Measurements from ENCODE around the gene LRP6.
"Not testable (repeated sequence)": the region's sequence is repeated elsewhere in the genome, so short reads cannot be mapped to it uniquely, and the experiment has no call there.

Gene LRP6

DNA sequence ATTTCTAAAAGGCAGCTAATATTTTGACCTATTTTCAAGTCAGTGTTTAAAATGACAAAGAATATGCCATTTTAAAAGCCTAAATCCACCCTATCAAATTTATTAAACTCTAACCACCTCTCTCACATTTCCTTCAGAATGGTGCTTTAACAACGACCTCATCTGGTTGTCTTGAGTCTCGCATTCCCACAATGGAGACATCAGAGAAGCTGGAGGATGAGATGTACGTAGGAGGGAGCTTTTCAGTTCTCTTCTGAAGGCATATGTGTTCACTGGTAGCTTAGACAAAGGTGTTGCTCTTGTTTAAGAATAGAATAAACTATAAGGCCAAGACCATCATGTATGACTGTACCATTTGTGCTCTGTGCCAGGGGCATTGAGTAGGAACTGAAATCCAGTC, 113.2 kb downstream of the LRP6 start:
- no peaks in the 10 kb centered on the region for H3K36me3 ChIP-seq (ENCODE audit: insufficient read depth, low read length)
- no peaks in the 10 kb centered on the region for H3F3A ChIP-seq (ENCODE audit: low read depth)
- H3K27me3 ChIP-seq (ENCODE audit: insufficient read depth, low read length, poor library complexity, severe bottlenecking) = no peaks in the 10 kb centered on the region
- no peak overlapping the region for H3K9ac ChIP-seq (ENCODE audit: low read depth, low read length, poor library complexity, severe bottlenecking)
- no peak overlapping the region for H3K4me3 ChIP-seq (ENCODE audit: low read length, poor library complexity, severe bottlenecking)
- no peaks in the 10 kb centered on the region for H4K20me1 ChIP-seq (ENCODE audit: insufficient read depth, low read length, poor library complexity, severe bottlenecking)
- H3K79me2 ChIP-seq (ENCODE audit: insufficient read depth, low read length) = no peaks in the 10 kb centered on the region
- no peak overlapping the region for H2AFZ ChIP-seq (ENCODE audit: low read length)
- H3K9me2 ChIP-seq (replicated peaks; ENCODE audit: low read depth, low read length) = no peaks in the 10 kb centered on the region
- no peaks in the 10 kb centered on the region for H3K9me3 ChIP-seq (ENCODE audit: insufficient read depth, low read depth, low read length)
- H3K4me1 ChIP-seq (ENCODE audit: insufficient read depth, low read length, poor library complexity, severe bottlenecking) = no peaks in the 10 kb centered on the region
- no peak overlapping the region for H3K4me2 ChIP-seq (ENCODE audit: low read depth, low read length, poor library complexity, severe bottlenecking)
- no peak for TF ChIP-seq EZH2phosphoT487 (IDR thresholded peaks at IDR 0.05; ENCODE audit: borderline replicate concordance)
- TF ChIP-seq, protein P1, sequence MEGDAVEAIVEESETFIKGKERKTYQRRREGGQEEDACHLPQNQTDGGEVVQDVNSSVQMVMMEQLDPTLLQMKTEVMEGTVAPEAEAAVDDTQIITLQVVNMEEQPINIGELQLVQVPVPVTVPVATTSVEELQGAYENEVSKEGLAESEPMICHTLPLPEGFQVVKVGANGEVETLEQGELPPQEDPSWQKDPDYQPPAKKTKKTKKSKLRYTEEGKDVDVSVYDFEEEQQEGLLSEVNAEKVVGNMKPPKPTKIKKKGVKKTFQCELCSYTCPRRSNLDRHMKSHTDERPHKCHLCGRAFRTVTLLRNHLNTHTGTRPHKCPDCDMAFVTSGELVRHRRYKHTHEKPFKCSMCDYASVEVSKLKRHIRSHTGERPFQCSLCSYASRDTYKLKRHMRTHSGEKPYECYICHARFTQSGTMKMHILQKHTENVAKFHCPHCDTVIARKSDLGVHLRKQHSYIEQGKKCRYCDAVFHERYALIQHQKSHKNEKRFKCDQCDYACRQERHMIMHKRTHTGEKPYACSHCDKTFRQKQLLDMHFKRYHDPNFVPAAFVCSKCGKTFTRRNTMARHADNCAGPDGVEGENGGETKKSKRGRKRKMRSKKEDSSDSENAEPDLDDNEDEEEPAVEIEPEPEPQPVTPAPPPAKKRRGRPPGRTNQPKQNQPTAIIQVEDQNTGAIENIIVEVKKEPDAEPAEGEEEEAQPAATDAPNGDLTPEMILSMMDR (conservative IDR thresholded peaks at IDR 0.05; ENCODE audit: low read length) = no peak

DNA sequence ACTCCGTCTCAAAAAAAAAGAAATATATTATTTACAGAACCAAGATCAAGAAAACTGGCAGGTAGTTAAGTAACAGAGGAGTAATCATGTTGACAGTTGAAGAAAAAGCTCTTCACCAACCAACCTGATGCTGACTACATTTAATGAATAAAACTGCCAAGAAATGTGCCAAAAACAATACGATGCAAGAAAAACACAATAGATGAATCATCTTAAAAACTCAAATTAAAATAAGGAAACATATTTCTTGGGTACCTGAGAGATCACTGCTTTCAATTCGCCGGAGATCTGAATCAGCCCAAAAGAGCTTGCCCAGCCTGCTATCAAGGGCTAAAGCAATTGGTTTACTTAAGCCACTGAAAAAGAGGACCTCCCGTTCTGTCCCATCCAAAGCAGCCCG, 119.7 kb downstream of the LRP6 start:
- Histone ChIP-seq H2AFZ (ENCODE audit: low read length) (no peak overlapping the region), H4K20me1 (ENCODE audit: insufficient read depth, low read length, poor library complexity, severe bottlenecking) (no peaks in the 10 kb centered on the region), H3K4me1 (ENCODE audit: insufficient read depth, low read length, poor library complexity, severe bottlenecking) (no peaks in the 10 kb centered on the region), H3K9me2 (replicated peaks; ENCODE audit: low read depth, low read length) (no peaks in the 10 kb centered on the region), H3K4me3 (ENCODE audit: low read length, poor library complexity, severe bottlenecking) (no peak overlapping the region), H3K36me3 (ENCODE audit: insufficient read depth, low read length) (no peaks in the 10 kb centered on the region), H3K27me3 (ENCODE audit: insufficient read depth, low read length, poor library complexity, severe bottlenecking) (no peaks in the 10 kb centered on the region), H3K4me2 (ENCODE audit: low read depth, low read length, poor library complexity, severe bottlenecking) (no peak overlapping the region), H3K79me2 (ENCODE audit: insufficient read depth, low read length) (no peaks in the 10 kb centered on the region), H3K9ac (ENCODE audit: low read depth, low read length, poor library complexity, severe bottlenecking) (no peak overlapping the region), H3K9me3 (ENCODE audit: insufficient read depth, low read depth, low read length) (no peaks in the 10 kb centered on the region), H3F3A (ENCODE audit: low read depth) (no peaks in the 10 kb centered on the region)
- TF ChIP-seq, protein P1 (conservative IDR thresholded peaks at IDR 0.05; ENCODE audit: low read length) = no peak
- TF ChIP-seq EZH2phosphoT487 (IDR thresholded peaks at IDR 0.05; ENCODE audit: borderline replicate concordance) = no peak

DNA sequence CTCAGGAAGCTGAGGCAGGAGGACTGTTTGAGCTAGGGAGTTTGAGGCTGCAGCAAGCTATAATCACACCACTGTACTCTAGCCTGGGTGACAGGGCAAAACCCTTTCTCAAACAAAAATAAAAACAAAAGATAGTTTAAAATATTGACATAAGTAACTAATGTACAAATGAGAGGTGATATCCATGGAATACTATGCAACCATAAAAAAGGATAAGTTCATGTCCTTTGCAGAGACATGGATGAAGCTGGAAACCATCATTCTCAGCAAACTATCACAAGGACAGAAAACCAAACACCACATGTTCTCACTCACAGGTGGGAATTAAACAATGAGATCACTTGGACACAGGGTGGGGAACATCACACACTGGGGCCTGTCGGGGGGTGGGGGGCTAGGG, 122.3 kb downstream of the LRP6 start:
- not testable (repeated sequence) for H3K9me2 ChIP-seq (replicated peaks; ENCODE audit: low read depth, low read length); H3K36me3 ChIP-seq (ENCODE audit: insufficient read depth, low read length)

DNA sequence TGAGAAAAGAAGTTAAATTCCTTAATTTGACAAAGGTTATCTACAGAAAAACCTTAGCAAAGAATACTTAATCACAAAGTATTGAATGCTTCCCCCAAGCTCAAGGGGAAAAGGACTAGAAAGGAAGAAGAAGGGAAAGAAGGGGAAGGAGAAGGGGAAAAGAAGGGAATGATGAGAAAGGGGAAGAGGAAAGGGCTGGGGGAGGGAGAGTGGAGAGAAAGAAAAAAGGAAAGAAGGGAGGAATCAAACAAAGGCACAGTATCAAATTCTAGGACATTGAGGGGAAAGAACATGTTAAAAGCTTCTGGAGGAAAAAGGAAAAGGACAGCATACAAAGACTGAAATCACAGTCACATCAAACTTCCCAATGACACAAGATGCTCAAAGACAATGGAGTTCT, 125.8 kb downstream of the LRP6 start:
- Histone ChIP-seq H3K36me3 (ENCODE audit: insufficient read depth, low read length) (no peaks in the 10 kb centered on the region), H3K4me2 (ENCODE audit: low read depth, low read length, poor library complexity, severe bottlenecking) (no peak overlapping the region), H3F3A (ENCODE audit: low read depth) (no peaks in the 10 kb centered on the region), H3K9me3 (ENCODE audit: insufficient read depth, low read depth, low read length) (no peaks in the 10 kb centered on the region), H3K9ac (ENCODE audit: low read depth, low read length, poor library complexity, severe bottlenecking) (no peak overlapping the region), H3K4me1 (ENCODE audit: insufficient read depth, low read length, poor library complexity, severe bottlenecking) (no peaks in the 10 kb centered on the region), H4K20me1 (ENCODE audit: insufficient read depth, low read length, poor library complexity, severe bottlenecking) (no peaks in the 10 kb centered on the region), H3K79me2 (ENCODE audit: insufficient read depth, low read length) (no peaks in the 10 kb centered on the region), H3K27me3 (ENCODE audit: insufficient read depth, low read length, poor library complexity, severe bottlenecking) (no peaks in the 10 kb centered on the region), H3K4me3 (ENCODE audit: low read length, poor library complexity, severe bottlenecking) (no peak overlapping the region), H3K9me2 (replicated peaks; ENCODE audit: low read depth, low read length) (no peaks in the 10 kb centered on the region), H2AFZ (ENCODE audit: low read length) (no peak overlapping the region)
- TF ChIP-seq, protein P1 (conservative IDR thresholded peaks at IDR 0.05; ENCODE audit: low read length) = no peak
- TF ChIP-seq EZH2phosphoT487 (IDR thresholded peaks at IDR 0.05; ENCODE audit: borderline replicate concordance) = no peak

More for the DNA sequence above, 122.3 kb downstream of the LRP6 start:
- H3K9ac ChIP-seq (ENCODE audit: low read depth, low read length, poor library complexity, severe bottlenecking); H4K20me1 ChIP-seq (ENCODE audit: insufficient read depth, low read length, poor library complexity, severe bottlenecking); H3F3A ChIP-seq (ENCODE audit: low read depth); H3K4me1 ChIP-seq (ENCODE audit: insufficient read depth, low read length, poor library complexity, severe bottlenecking); H3K4me3 ChIP-seq (ENCODE audit: low read length, poor library complexity, severe bottlenecking); H3K27me3 ChIP-seq (ENCODE audit: insufficient read depth, low read length, poor library complexity, severe bottlenecking); H3K79me2 ChIP-seq (ENCODE audit: insufficient read depth, low read length); H2AFZ ChIP-seq (ENCODE audit: low read length); H3K4me2 ChIP-seq (ENCODE audit: low read depth, low read length, poor library complexity, severe bottlenecking); H3K9me3 ChIP-seq (ENCODE audit: insufficient read depth, low read depth, low read length): not testable (repeated sequence)

All from Loucy (cell line).